CD14-positive monocyte (primary cell): Measurements from ENCODE around the gene CDH13. TPM values are rescaled to one million over a fixed set of nuclear protein-coding genes. Genes with fewer than 3 reads are reported as not detected.

ENCODE experiments used
- DNase-seq, 3 donors: peaks; one replicate each; pipeline ENCODE4 v3.0.0-alpha.2; 2011 to 2022
- H2AFZ ChIP-seq: 2 replicates; pipeline ENCODE4 v1.6.0; 2012; ENCODE audit warnings: mild to moderate bottlenecking, low read depth, low read length, inconsistent platforms; ENCODE audit not compliant: insufficient read depth, poor library complexity, severe bottlenecking
- H3K27ac ChIP-seq, 2 donors: 1 replicate in 1 of 2; 2 replicates in 1 of 2; pipeline ENCODE4 v1.5.1; 2012 to 2013; ENCODE audit warnings: low read length in 2 of 2, control low read depth in 1 of 2, inconsistent platforms in 1 of 2, low read depth in 1 of 2, mild to moderate bottlenecking in 1 of 2
- H3K27me3 ChIP-seq, 2 donors: one replicate each; pipeline versions ENCODE4 v1.6.0 to v1.6.1; 2011 to 2013; ENCODE audit warnings: low read length in 2 of 2; ENCODE audit not compliant: control insufficient read depth in 2 of 2, insufficient read depth in 2 of 2
- H3K36me3 ChIP-seq, 2 donors: replicated peaks in 1 of 2; 1 replicate in 1 of 2; 2 replicates in 1 of 2; pipeline versions ENCODE4 v1.5.1 to v1.6.1; 2012 to 2013; ENCODE audit warnings: low read length in 2 of 2, control low read depth in 1 of 2, inconsistent platforms in 1 of 2, mild to moderate bottlenecking in 1 of 2; ENCODE audit not compliant: insufficient read depth in 2 of 2, control insufficient read depth in 1 of 2
- H3K4me1 ChIP-seq, 2 donors: 1 replicate in 1 of 2; 2 replicates in 1 of 2; pipeline versions ENCODE4 v1.5.1 to v1.6.1; 2012 to 2013; ENCODE audit warnings: low read length in 2 of 2, control low read depth in 1 of 2, inconsistent platforms in 1 of 2, mild to moderate bottlenecking in 1 of 2, moderate library complexity in 1 of 2; ENCODE audit not compliant: insufficient read depth in 2 of 2, control insufficient read depth in 1 of 2
- H3K4me2 ChIP-seq: replicated peaks from 2 replicates; pipeline ENCODE3; 2012; ENCODE audit warnings: low read length, moderate library complexity, mild to moderate bottlenecking; ENCODE audit not compliant: poor library complexity, severe bottlenecking; ENCODE audit errors: extremely low read depth
- H3K4me3 ChIP-seq, 3 experiments: fragments of 200-600 bp in 1 of 3; sonication (generic) in 1 of 3; replicated peaks in 1 of 3; 1 replicate in 2 of 3; 2 replicates in 1 of 3; pipeline ENCODE4 v1.5.1; 2011 to 2013; ENCODE audit warnings: low read length in 3 of 3, mild to moderate bottlenecking in 3 of 3, control low read depth in 2 of 3, low read depth in 2 of 3, inconsistent platforms in 1 of 3, moderate library complexity in 1 of 3
- H3K79me2 ChIP-seq: 2 replicates; pipeline ENCODE4 v1.6.0; 2012; ENCODE audit warnings: mild to moderate bottlenecking, control low read depth, inconsistent platforms, low read length, moderate library complexity; ENCODE audit not compliant: insufficient read depth
- H3K9ac ChIP-seq: 2 replicates; pipeline ENCODE4 v1.6.0; 2017; ENCODE audit warnings: low read length, mild to moderate bottlenecking; ENCODE audit not compliant: insufficient read depth, poor library complexity, severe bottlenecking
- H3K9me3 ChIP-seq, 2 donors: replicated peaks in 1 of 2; 1 replicate in 1 of 2; 2 replicates in 1 of 2; pipeline versions ENCODE4 v1.5.1 to v1.6.1; 2012 to 2013; ENCODE audit warnings: low read length in 2 of 2, control low read depth in 1 of 2; ENCODE audit not compliant: control insufficient read depth in 1 of 2, insufficient read depth in 1 of 2
- H4K20me1 ChIP-seq: 2 replicates; pipeline ENCODE4 v1.6.0; 2012; ENCODE audit warnings: mild to moderate bottlenecking, low read length, control low read depth, moderate library complexity; ENCODE audit not compliant: insufficient read depth
- H3K27ac Mint-ChIP-seq, 7 donors: one replicate each; pipeline ENCODE4 v1.8.0; 2020; ENCODE audit warnings: mild to moderate bottlenecking in 7 of 7, mixed read lengths in 7 of 7, moderate library complexity in 6 of 7, inconsistent platforms in 2 of 7
- H3K27me3 Mint-ChIP-seq, 3 donors: one replicate each; pipeline ENCODE4 v1.8.0; 2021 to 2022; ENCODE audit warnings: low read depth in 3 of 3, mild to moderate bottlenecking in 3 of 3, mixed read lengths in 3 of 3, moderate library complexity in 3 of 3, inconsistent platforms in 1 of 3
- H3K36me3 Mint-ChIP-seq, 2 donors: one replicate each; pipeline ENCODE4 v1.8.0; 2020; ENCODE audit warnings: mixed read lengths in 2 of 2, inconsistent platforms in 1 of 2, mild to moderate bottlenecking in 1 of 2
- H3K4me1 Mint-ChIP-seq: one replicate; pipeline ENCODE4 v1.8.0; 2020; ENCODE audit warnings: mild to moderate bottlenecking, mixed read lengths
- H3K4me3 Mint-ChIP-seq, 2 donors: one replicate each; pipeline ENCODE4 v1.8.0; 2020; ENCODE audit warnings: mild to moderate bottlenecking in 2 of 2, mixed read lengths in 2 of 2, moderate library complexity in 1 of 2
- H3K9me3 Mint-ChIP-seq, 7 donors: one replicate each; pipeline ENCODE4 v1.8.0; 2020 to 2022; ENCODE audit warnings: mixed read lengths in 7 of 7, mild to moderate bottlenecking in 6 of 7, moderate library complexity in 6 of 7, inconsistent platforms in 2 of 7
- CTCF ChIP-seq: fragments of 200-600 bp; IDR thresholded peaks from one replicate; pipeline ENCODE4 v1.8.0; 2022; ENCODE audit warnings: antibody characterized with exemption, mild to moderate bottlenecking
- WGBS: methylation state at CpG from one replicate; pipeline ENCODE4 v1.1.5; 2013; ENCODE audit warnings: missing lambda C conversion rate; ENCODE audit not compliant: insufficient coverage; 5-methylcytosine and 5-hydroxymethylcytosine counted together
- intact Hi-C, 2 donors: fragments of 100-400 bp; cut with micrococcal nuclease; formaldehyde crosslinking; loops; one replicate each; pipeline versions ENCODE4 v1.15.0 to v1.15.1; 2023
- polyA plus RNA-seq, 3 donors: library from polyadenylated mRNA; depleted of rRNA in 1 of 3; unstranded in 2 of 3; stranded (reverse) in 1 of 3; fragments of 300-500 nt in 2 of 3; fragments of >200 nt in 1 of 3; fragmentation: Illumina TruSeq in 2 of 3; gene quantifications; 1 replicate in 2 of 3; 2 replicates in 1 of 3; pipeline ENCODE4 v1.2.3, GENCODE V29; 2012 to 2021

CDH13 gene
- polyA plus RNA-seq, 3 donors = 0.13 to 0.19 TPM; not detected in 1

GRCh38 chr16:83743241-83743640 lies 1116.5 kb downstream of the CDH13 start:
- no peak for TF ChIP-seq CTCF

GRCh38 chr16:83743720-83744119 lies 1117.0 kb downstream of the CDH13 start:
- no peak for TF ChIP-seq CTCF
- WGBS = 98% methylated on average over 6 of the region's 6 CpGs
- intact Hi-C loops = loop anchor here (5.0 kb wide), 1 partner anchor 64 kb away; the partner anchor contains the start of gene HSBP1 (in 2 of the 2)
- Histone ChIP-seq H3K9ac (no peak overlapping the region), H3K4me1 (peaks cover 17 to 18% of the 10 kb centered on the region in 2 donors), H3K79me2 (no peaks in the 10 kb centered on the region), H3K9me3 (no peaks in the 10 kb centered on the region), H4K20me1 (no peaks in the 10 kb centered on the region), H3K4me3 (no peak overlapping the region), H3K27ac (peak overlapping the region; percentile 66 to 70), H3K36me3 (no peaks in the 10 kb centered on the region), H2AFZ (no peak overlapping the region), H3K27me3 (no peaks in the 10 kb centered on the region), H3K4me2 (no peak overlapping the region)
- peaks cover 21% of the 10 kb centered on the region for H3K4me1 Mint-ChIP-seq
- peak overlapping the region; percentile 61 to 97 (median 80) for H3K27ac Mint-ChIP-seq
- H3K36me3 Mint-ChIP-seq = no peaks in the 10 kb centered on the region
- peaks cover 0 to 3% (median 3%) of the 10 kb centered on the region in 3 donors for H3K27me3 Mint-ChIP-seq
- H3K9me3 Mint-ChIP-seq = peaks cover 0 to 4% (median 0%) of the 10 kb centered on the region in 7 donors
- no peak for DNase-seq
- no peak overlapping the region for H3K4me3 Mint-ChIP-seq

More at GRCh38 chr16:83743241-83743640, 1116.5 kb downstream of the CDH13 start:
- H3K27me3 ChIP-seq = no peaks in the 10 kb centered on the region
- no peak overlapping the region for H3K4me3 ChIP-seq
- no peaks in the 10 kb centered on the region for H4K20me1 ChIP-seq
- H3K4me2 ChIP-seq = no peak overlapping the region
- Mint-ChIP-seq H3K4me1 (peaks cover 21% of the 10 kb centered on the region), H3K4me3 (no peak overlapping the region), H3K27me3 (peaks cover 0 to 3% (median 0%) of the 10 kb centered on the region in 3 donors), H3K9me3 (peaks cover 0 to 4% (median 0%) of the 10 kb centered on the region in 7 donors), H3K27ac (peak overlapping the region in 2 of 7 donors; percentile 24 to 77), H3K36me3 (no peaks in the 10 kb centered on the region)
- H3K27ac ChIP-seq = no peak overlapping the region
- no peaks in the 10 kb centered on the region for H3K36me3 ChIP-seq
- WGBS = 93% methylated on average over 3 of the region's 4 CpGs
- DNase-seq = no peak
- H3K79me2 ChIP-seq = no peaks in the 10 kb centered on the region
- H2AFZ ChIP-seq = no peak overlapping the region
- no peaks in the 10 kb centered on the region for H3K9me3 ChIP-seq
- intact Hi-C loops = loop anchor here (5.0 kb wide), 1 partner anchor 64 kb away; the partner anchor contains the start of gene HSBP1 (in 2 of the 2)
- no peak overlapping the region for H3K9ac ChIP-seq
- H3K4me1 ChIP-seq = peaks cover 17 to 18% of the 10 kb centered on the region in 2 donors
